PC-3 (cell line): ENCODE measurements around the gene PPOX.

ENCODE experiments used
- EZH2 ChIP-seq: fragments of 300-600 bp; sonication (generic); IDR thresholded peaks from one replicate; pipeline ENCODE4 v1.6.1; 2017; ENCODE audit warnings: antibody characterized with exemption, mild to moderate bottlenecking, low read length; ENCODE audit not compliant: unreplicated experiment
- EZH2phosphoT487 ChIP-seq: fragments of 300-600 bp; sonication (generic); IDR thresholded peaks from 2 replicates; pipeline ENCODE4 v1.6.1; 2018; ENCODE audit warnings: mild to moderate bottlenecking, antibody characterized with exemption, low read length, borderline replicate concordance
- TF ChIP-seq, protein P1 (sequence below): fragments of 300-600 bp; sonication (generic); conservative IDR thresholded peaks from 2 replicates; pipeline ENCODE4 v1.5.1; 2017; ENCODE audit warnings: antibody characterized with exemption, low read depth, mild to moderate bottlenecking, low read length

GRCh38 chr1:161179698-161180097, 13.5 kb downstream of the PPOX start:
- TF ChIP-seq, protein P1, sequence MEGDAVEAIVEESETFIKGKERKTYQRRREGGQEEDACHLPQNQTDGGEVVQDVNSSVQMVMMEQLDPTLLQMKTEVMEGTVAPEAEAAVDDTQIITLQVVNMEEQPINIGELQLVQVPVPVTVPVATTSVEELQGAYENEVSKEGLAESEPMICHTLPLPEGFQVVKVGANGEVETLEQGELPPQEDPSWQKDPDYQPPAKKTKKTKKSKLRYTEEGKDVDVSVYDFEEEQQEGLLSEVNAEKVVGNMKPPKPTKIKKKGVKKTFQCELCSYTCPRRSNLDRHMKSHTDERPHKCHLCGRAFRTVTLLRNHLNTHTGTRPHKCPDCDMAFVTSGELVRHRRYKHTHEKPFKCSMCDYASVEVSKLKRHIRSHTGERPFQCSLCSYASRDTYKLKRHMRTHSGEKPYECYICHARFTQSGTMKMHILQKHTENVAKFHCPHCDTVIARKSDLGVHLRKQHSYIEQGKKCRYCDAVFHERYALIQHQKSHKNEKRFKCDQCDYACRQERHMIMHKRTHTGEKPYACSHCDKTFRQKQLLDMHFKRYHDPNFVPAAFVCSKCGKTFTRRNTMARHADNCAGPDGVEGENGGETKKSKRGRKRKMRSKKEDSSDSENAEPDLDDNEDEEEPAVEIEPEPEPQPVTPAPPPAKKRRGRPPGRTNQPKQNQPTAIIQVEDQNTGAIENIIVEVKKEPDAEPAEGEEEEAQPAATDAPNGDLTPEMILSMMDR = no peak
- no peak for TF ChIP-seq EZH2
- TF ChIP-seq EZH2phosphoT487 = no peak
